Muscle of arm (tissue), 12 donors: Measurements from ENCODE around the gene TGFBR2. TPM values are rescaled to one million over a fixed set of nuclear protein-coding genes. Genes with fewer than 3 reads are reported as not detected.

Experiments
- DNase-seq: peaks from one replicate; pipeline ENCODE4 v3.0.0-alpha.2; 2013
- polyA plus RNA-seq, 12 donors: library from polyadenylated mRNA; unstranded; fragments of 120-200 nt; gene quantifications; one replicate each; pipeline ENCODE4 v1.2.1, GENCODE V29; 2013; ENCODE audit not compliant: insufficient read length in 12 of 12

Gene TGFBR2
- polyA plus RNA-seq, 12 donors: 55.8 to 139 (median 66.5) TPM

- DNase-seq: no peak
These were observed 27.3 kb downstream of the TGFBR2 start for GRCh38 chr3:30633718-30634117.

GRCh38 chr3:30634761-30635735 is 28.6 kb downstream of the TGFBR2 start:
- no peak for DNase-seq

DNA sequence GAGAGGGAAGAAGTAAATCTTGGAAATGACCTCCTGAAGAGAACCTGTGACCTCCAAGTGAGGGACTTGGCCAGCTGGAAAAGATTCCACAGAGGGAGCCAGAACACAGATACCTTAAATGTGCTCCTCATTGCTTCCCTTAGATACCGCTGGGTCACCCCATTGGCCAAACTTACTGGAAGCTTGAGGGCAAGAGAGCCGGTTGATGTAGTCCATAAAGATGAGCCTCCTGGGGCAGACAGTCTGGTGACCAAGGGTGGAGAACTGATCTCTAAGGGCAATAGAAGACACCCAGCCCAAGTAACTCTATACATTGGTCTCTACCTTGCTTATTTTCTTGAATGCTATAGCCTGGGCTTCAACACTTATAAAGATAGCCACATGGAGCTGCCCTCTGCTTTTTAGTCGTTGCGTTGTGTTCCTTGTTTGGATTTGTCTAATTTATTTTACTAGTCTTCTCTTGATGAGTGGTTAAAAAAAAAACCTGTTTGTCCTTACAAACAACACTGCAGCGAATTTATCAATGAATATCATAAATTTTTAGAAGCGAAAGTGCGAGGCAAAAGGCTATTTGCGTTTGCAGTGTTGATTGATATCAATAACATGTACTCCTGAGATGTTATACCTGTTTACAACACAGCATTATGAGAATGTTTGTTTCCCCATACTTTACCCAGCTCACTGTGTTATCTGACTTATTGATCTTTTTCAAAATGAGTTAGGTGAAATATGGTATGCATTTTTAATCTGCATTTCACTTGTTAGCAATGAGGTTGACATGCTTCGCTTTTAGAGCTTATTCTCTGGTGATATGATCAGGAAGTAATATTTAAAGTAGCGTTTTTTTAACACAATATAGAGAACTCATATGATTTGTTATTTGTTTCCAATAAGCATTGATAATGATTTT is 31.2 kb downstream of the TGFBR2 start:
- no peak for DNase-seq

DNA sequence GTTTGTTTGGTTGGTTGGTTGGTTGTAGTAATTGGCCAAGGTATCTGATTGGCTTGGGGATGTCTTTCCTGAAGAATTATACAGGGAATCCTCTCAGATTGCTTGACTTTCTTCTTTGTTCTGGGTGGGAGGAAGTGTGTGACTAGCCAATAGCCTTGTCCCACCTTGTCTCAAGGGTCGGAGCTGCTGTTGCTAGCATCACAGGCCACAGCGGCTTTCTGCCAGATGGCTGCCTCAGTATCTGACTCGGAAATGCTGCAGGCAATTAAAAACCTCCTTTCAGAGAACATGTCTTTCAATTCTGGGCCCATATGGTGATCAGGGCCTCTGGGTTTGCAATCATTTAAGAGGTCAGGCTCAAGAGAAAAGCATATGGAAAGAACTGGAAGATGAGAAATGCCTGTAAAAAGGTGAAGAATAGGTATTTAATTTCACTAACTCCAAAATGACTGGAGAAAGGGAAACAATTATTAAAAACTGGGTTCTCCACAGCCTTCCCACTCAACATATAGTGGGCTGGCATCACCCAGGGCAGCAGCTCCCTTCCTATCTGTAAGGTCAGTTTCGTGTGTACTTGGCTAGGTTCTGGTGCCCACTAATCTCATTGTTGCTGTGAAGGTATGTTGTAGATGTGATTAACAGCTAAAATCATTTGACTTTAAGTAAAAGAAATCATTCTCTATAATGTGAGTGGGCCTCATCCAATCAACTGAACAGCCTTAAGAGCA is 32.4 kb downstream of the TGFBR2 start:
- DNase-seq: no peak

DNA sequence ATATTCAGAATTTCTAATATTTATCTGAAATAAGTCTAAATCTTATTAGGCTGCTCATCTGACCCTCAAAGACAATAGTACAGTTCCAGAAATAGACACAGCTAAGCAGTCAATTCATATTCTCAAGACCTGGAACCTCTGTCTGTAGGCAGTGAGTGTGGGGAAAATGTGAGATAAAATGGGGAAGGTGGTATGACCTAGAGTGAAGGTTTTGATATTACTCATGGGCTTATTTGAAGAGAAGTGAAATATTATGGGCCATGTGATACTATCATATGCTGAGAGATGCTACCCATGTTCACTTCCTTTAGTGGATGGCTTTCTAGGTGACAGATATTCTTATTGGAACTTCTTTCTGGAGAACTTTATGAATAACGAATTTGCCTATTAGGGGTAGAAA is 33.5 kb downstream of the TGFBR2 start:
- DNase-seq: no peak

GRCh38 chr3:30640851-30641250 is 34.5 kb downstream of the TGFBR2 start:
- DNase-seq: no peak

DNA sequence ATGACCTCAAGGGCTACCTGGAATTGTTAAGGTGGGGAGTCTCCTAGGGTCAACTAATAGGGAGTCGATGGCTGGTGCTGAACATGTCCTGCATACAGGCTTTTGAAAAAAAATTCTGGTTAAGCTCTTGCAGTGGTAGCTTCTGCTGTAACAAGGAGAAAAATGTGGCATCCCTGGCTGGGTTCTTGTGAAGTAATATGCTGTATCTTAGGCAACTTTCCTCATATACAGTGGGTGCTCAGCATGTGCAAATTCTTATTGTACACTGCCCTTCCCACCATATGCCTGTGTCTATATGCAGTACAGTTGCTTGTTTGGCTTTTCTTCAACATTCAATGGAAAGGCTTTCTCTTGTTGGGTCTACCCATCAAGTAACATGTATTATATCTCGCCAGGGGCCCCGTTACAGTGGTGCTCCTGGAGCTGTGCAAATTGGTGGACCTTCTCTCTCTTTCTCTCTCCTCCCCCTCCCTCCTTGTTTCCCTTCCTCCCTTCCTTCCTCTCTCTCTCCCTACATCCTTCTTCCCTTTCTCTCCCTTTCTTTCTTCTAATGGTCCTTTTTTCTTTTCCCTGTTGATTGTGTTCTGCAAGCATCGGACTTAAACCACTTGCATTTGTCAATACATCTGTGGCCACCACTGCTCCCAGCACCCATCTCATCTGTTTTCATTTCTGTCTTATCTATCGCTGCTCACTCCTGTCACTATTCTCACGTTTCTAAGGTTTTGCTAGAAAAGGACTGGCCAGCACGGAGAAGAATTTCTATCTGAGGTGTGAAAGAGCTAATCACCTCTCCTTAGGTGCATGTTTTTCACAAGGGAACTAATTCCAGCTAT is 35.2 kb downstream of the TGFBR2 start:
- no peak for DNase-seq

GRCh38 chr3:30642849-30643361 is 36.5 kb downstream of the TGFBR2 start:
- no peak for DNase-seq

- no peak for DNase-seq
These were observed 37.5 kb downstream of the TGFBR2 start for GRCh38 chr3:30643763-30644462.

DNA sequence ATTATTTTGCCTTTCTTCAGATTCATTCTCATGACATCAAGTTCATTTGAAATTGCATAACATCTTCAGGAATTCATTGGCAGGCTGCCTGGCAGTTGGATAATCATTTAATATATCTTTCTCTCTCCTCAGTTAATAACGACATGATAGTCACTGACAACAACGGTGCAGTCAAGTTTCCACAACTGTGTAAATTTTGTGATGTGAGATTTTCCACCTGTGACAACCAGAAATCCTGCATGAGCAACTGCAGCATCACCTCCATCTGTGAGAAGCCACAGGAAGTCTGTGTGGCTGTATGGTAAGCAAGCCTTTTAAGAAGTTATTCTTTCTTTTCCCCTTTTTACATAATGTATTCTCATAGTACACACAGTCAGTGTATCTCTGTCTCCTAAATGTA is 38.2 kb downstream of the TGFBR2 start:
- DNase-seq: peak; percentile 50

- DNase-seq: no peak
These were observed 38.7 kb downstream of the TGFBR2 start for GRCh38 chr3:30645077-30645476.

GRCh38 chr3:30646181-30646876 is 39.9 kb downstream of the TGFBR2 start:
- no peak for DNase-seq

- DNase-seq: no peak
These were observed 40.8 kb downstream of the TGFBR2 start for GRCh38 chr3:30646961-30647752.

DNA sequence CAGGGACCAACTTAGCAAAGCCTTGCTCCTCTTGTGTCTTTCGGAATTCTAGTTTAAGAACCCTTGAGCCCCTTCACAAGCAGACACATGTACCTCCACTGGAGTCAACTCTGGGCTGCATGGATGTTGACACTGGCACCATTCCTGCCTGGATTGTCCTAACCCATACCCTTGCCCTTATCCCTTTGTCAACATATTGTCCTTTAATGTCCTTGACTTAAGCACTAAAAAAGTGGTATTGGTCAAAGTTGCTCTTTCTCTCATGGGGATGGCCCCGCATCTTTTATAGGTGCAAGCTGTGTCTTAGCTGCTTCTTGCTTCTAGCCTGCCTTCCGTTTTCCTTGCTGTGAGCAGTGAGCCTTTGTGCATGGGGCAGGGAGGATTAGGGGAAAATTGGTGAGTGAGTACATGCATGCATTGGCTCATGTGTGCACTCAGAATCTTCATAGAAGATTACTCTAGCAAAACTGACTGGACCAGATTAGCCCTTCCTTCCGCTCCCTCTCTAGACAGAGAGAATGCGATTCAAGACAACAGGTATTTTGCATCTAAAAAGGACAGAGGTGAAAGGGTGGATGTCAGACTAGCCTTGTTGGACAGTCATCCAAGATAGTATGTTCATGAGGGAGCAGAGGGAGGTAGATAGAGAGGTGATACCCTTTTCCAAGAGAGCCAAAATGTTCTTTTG is 42.4 kb downstream of the TGFBR2 start:
- DNase-seq: no peak

GRCh38 chr3:30649572-30650318 is 43.3 kb downstream of the TGFBR2 start:
- no peak for DNase-seq

DNA sequence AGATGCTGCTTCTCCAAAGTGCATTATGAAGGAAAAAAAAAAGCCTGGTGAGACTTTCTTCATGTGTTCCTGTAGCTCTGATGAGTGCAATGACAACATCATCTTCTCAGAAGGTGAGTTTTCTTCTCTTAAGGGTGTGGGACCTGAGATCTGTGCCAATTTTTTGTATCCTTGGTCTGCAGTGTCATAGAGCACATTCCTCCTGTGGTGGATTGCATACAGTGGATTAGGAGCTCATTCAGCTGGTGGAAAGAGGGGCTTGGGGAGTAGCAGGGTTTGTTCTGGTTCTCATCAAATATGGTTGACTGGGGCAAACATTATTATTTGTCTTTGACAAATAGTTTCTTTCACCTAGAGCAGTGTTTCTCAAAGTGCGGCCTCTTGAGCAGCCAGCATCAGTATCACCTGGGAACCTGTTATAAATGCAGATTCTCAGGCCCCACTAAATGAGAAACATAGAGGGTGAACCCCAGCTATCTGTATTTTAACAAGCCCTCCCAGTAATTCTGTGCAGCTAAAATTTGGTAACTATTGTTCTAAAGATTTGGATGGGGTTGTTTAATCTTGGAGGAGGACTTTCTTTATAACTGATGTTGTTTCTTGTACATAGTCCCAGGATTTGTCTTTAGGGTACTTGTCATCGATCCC is 44.1 kb downstream of the TGFBR2 start:
- no peak for DNase-seq

- no peak for DNase-seq
These were observed 47.9 kb downstream of the TGFBR2 start for GRCh38 chr3:30654269-30654668.
